ENCODE data around the gene PDE1C.
A peak's percentile ranks its signal among the peaks of the same experiment; 100 is the strongest.

The PDE1C gene

DNA sequence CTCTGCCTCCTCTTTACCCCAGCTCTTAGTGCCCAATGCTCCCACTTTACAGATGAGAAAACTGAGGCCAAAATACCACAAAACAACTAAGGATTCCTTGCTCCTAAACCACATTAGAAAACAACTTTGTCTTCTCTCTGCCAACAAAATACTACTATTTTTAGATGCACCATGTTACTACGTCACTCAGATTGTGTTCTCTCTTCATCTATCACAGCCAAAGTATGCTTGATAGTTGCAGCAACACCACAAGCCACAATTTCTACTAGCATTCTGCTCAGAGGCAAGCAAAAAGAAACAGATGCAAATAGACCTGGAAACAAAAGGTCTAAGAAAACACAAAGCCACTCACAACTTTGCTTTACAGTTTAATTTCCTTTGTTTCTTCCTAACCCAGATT, 3.3 kb upstream of the PDE1C start:
- H3K4me1 ChIP-seq, result no peaks in the 10 kb centered on the region
- no peak overlapping the region for H3K9ac ChIP-seq
- no peaks in the 10 kb centered on the region for H3K79me2 ChIP-seq
- H3K27me3 ChIP-seq (ENCODE audit: control insufficient read depth, insufficient read depth, low read length), result no peaks in the 10 kb centered on the region
- TF ChIP-seq, protein P1, sequence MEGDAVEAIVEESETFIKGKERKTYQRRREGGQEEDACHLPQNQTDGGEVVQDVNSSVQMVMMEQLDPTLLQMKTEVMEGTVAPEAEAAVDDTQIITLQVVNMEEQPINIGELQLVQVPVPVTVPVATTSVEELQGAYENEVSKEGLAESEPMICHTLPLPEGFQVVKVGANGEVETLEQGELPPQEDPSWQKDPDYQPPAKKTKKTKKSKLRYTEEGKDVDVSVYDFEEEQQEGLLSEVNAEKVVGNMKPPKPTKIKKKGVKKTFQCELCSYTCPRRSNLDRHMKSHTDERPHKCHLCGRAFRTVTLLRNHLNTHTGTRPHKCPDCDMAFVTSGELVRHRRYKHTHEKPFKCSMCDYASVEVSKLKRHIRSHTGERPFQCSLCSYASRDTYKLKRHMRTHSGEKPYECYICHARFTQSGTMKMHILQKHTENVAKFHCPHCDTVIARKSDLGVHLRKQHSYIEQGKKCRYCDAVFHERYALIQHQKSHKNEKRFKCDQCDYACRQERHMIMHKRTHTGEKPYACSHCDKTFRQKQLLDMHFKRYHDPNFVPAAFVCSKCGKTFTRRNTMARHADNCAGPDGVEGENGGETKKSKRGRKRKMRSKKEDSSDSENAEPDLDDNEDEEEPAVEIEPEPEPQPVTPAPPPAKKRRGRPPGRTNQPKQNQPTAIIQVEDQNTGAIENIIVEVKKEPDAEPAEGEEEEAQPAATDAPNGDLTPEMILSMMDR (IDR thresholded peaks at IDR 0.05), result no peak
- no peaks in the 10 kb centered on the region for H3K9me3 ChIP-seq (ENCODE audit: control insufficient read depth, low read length)
- H3K4me2 ChIP-seq (ENCODE audit: low read length), result no peak overlapping the region
- no peak overlapping the region for H3K4me3 ChIP-seq (ENCODE audit: low read depth, low read length)
- H3K27ac ChIP-seq, result no peak overlapping the region
- H3K36me3 ChIP-seq (ENCODE audit: control insufficient read depth, insufficient read depth, low read length), result no peaks in the 10 kb centered on the region
- H2AFZ ChIP-seq, result no peak overlapping the region

DNA sequence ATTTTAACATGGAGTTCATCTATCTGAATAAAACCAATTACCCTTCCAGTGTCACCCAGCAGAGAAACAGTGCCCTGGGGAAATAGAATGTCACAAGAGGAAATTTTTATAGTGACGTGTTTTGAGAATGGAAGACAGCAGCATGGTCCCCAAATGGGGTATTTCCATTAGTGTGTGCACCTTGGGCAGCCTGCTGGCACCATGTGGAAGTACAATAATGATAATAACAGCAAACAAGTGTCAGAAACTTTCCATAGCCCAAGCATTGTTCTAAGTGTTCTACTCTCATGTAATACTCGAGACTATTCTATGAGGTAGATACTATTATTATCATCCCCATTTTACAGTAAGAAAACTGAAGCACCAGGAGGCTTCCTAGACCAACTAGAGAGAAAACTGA, 2.2 kb upstream of the PDE1C start:
- no peaks in the 10 kb centered on the region for H3K79me2 ChIP-seq
- no peak overlapping the region for H3K27ac ChIP-seq
- no peak overlapping the region for H3K9ac ChIP-seq
- no peak overlapping the region for H3K4me2 ChIP-seq (ENCODE audit: low read length)
- TF ChIP-seq, protein P1 (IDR thresholded peaks at IDR 0.05), result no peak
- H3K4me3 ChIP-seq (ENCODE audit: low read depth, low read length), result no peak overlapping the region
- H3K27me3 ChIP-seq (ENCODE audit: control insufficient read depth, insufficient read depth, low read length), result no peaks in the 10 kb centered on the region
- no peaks in the 10 kb centered on the region for H3K9me3 ChIP-seq (ENCODE audit: control insufficient read depth, low read length)
- H2AFZ ChIP-seq, result no peak overlapping the region
- H3K36me3 ChIP-seq (ENCODE audit: control insufficient read depth, insufficient read depth, low read length), result no peaks in the 10 kb centered on the region
- no peaks in the 10 kb centered on the region for H3K4me1 ChIP-seq

DNA sequence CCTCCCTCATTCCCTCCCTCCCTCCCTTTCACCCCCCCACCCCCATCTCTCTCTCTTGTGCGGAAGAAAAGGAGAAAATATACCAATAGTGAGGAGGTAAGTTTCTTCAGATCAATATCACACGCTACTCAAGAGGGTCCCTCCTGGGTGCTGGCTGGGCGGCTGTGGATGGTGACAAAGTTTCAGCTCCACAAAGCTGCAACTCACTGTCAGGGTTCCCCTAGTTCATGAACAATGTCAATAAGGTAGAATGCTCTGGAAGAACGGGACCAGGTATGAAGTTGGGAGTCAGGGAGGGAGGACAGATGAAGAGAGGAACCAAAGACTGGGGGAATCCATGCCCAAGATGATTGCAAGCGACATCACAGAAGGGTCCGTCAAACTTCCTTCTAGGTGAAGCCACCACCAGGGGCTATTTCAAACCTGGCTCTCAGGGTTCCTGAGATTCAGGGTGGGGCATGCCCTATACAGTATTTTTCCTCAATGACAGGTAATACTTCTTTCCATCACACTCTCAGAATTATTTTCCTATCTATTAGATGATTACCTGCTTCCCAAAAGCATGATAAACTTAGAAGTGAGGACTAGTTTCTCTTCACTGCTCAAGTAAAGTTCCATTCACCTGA, 1.4 kb upstream of the PDE1C start:
- Histone ChIP-seq H3K4me1 (no peaks in the 10 kb centered on the region), H3K79me2 (no peaks in the 10 kb centered on the region), H3K4me2 (ENCODE audit: low read length) (no peak overlapping the region), H3K27ac (no peak overlapping the region), H3K27me3 (ENCODE audit: control insufficient read depth, insufficient read depth, low read length) (no peaks in the 10 kb centered on the region), H3K36me3 (ENCODE audit: control insufficient read depth, insufficient read depth, low read length) (no peaks in the 10 kb centered on the region), H3K4me3 (ENCODE audit: low read depth, low read length) (no peak overlapping the region), H3K9me3 (ENCODE audit: control insufficient read depth, low read length) (no peaks in the 10 kb centered on the region), H2AFZ (no peak overlapping the region), H3K9ac (no peak overlapping the region)
- TF ChIP-seq, protein P1 (IDR thresholded peaks at IDR 0.05), result no peak

DNA sequence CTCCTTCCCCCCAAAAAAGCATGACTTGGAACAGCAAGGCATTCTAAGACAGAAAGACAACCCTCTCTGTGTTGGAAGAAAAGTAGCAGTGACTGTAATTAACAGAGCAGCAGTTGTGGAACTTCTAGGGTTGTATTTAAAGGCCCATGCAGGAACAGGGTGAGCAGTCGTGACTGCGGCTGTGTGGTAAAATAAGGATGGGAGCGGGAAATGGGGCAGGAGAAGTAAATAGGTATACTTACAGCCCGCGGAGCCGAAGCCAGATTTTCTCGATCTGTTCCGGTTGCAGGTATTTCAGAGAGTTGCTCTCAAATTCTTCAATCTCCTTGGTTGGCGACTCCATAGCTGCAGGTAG, 179 bp downstream of the PDE1C start:
- TF ChIP-seq, protein P1 (IDR thresholded peaks at IDR 0.05), result no peak
- H3K36me3 ChIP-seq (ENCODE audit: control insufficient read depth, insufficient read depth, low read length), result no peaks in the 10 kb centered on the region
- no peaks in the 10 kb centered on the region for H3K79me2 ChIP-seq
- H3K27me3 ChIP-seq (ENCODE audit: control insufficient read depth, insufficient read depth, low read length), result no peaks in the 10 kb centered on the region
- H3K9me3 ChIP-seq (ENCODE audit: control insufficient read depth, low read length), result no peaks in the 10 kb centered on the region
- H3K9ac ChIP-seq, result no peak overlapping the region
- no peak overlapping the region for H2AFZ ChIP-seq
- peak overlapping the region; percentile 18 for H3K4me3 ChIP-seq (ENCODE audit: low read depth, low read length)
- H3K27ac ChIP-seq, result no peak overlapping the region
- peak overlapping the region; percentile 53 for H3K4me2 ChIP-seq (ENCODE audit: low read length)
- no peaks in the 10 kb centered on the region for H3K4me1 ChIP-seq

DNA sequence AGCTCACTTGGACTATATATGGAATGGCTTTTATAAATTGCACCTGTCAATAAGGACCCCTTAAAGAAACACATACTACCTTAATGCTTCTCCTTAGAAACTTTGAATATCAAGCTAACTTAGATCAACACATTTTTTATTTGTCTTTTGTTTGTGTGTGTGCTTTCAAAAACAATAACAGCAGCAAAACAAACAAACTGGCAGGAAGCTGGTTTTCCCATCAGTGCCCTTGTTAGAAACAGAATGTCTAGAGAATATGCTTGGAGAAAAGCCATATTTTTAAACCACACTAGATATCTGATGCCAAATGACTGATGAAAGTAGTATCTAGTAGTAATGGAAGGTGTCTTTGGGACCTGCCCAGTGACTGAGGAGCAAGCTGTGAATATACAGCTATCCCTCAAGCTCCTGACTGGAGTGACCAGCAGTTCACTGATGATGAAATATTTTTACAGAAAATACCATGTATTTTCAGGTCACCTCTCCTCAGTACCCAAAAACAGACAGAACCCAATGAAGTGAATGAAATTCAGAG, 1.0 kb downstream of the PDE1C start:
- Histone ChIP-seq H3K9me3 (ENCODE audit: control insufficient read depth, low read length) (no peaks in the 10 kb centered on the region), H3K4me1 (no peaks in the 10 kb centered on the region), H3K4me3 (ENCODE audit: low read depth, low read length) (no peak overlapping the region), H3K9ac (no peak overlapping the region), H3K79me2 (no peaks in the 10 kb centered on the region), H3K27me3 (ENCODE audit: control insufficient read depth, insufficient read depth, low read length) (no peaks in the 10 kb centered on the region), H3K36me3 (ENCODE audit: control insufficient read depth, insufficient read depth, low read length) (no peaks in the 10 kb centered on the region), H2AFZ (no peak overlapping the region), H3K4me2 (ENCODE audit: low read length) (no peak overlapping the region), H3K27ac (no peak overlapping the region)
- TF ChIP-seq, protein P1 (IDR thresholded peaks at IDR 0.05), result no peak
